Stomach (tissue), 9 donors: Measurements from ENCODE around the gene ACOX2. TPM values are rescaled to one million over a fixed set of nuclear protein-coding genes. Genes with fewer than 3 reads are reported as not detected.

Experiments
- DNase-seq, 2 donors: peaks; one replicate each; pipeline versions ENCODE4 v3.0.0 to v3.0.0-alpha.2; 2013 to 2019
- H3K27ac ChIP-seq, 5 donors: fragments of 200-600 bp in 4 of 5; sonication (generic) in 4 of 5; one replicate each; pipeline ENCODE4 v1.5.1; 2013 to 2019; ENCODE audit warnings: mild to moderate bottlenecking in 1 of 5, moderate library complexity in 1 of 5
- H3K27me3 ChIP-seq, 3 donors: fragments of 200-600 bp; sonication (generic); one replicate each; pipeline ENCODE4 v1.5.1; 2017 to 2019; ENCODE audit warnings: mixed run types in 1 of 3
- H3K36me3 ChIP-seq, 4 donors: fragments of 200-600 bp; sonication (generic); 1 replicate in 3 of 4; 2 replicates in 1 of 4; pipeline ENCODE4 v1.5.1; 2016 to 2019
- H3K4me1 ChIP-seq, 4 donors: fragments of 200-600 bp; sonication (generic); one replicate each; pipeline ENCODE4 v1.5.1; 2016 to 2019
- H3K4me3 ChIP-seq, 4 donors: fragments of 200-600 bp; sonication (generic) in 3 of 4; one replicate each; pipeline ENCODE4 v1.5.1; 2016 to 2019; ENCODE audit warnings: mild to moderate bottlenecking in 1 of 4
- H3K9me3 ChIP-seq, 4 donors: fragments of 200-600 bp; sonication (generic); one replicate each; pipeline ENCODE4 v1.5.1; 2016 to 2019
- CTCF ChIP-seq, 7 experiments: fragments of 450-650 bp in 4 of 7; fragments of 200-600 bp in 3 of 7; sonication (generic) in 3 of 7; IDR thresholded peaks; one replicate each; pipeline ENCODE4 v1.5.1; 2016 to 2019; ENCODE audit warnings: antibody characterized with exemption in 7 of 7, control low read depth in 2 of 7, mild to moderate bottlenecking in 1 of 7
- EP300 ChIP-seq: sonication (generic); formaldehyde crosslinking; IDR thresholded peaks from one replicate; pipeline ENCODE4 v1.6.1; 2017; ENCODE audit warnings: antibody characterized with exemption
- POLR2A ChIP-seq, 4 donors: fragments of 450-650 bp; IDR thresholded peaks; one replicate each; pipeline ENCODE4 v1.6.1; 2016; ENCODE audit warnings: antibody characterized with exemption in 4 of 4, control low read depth in 2 of 4, mild to moderate bottlenecking in 1 of 4, moderate library complexity in 1 of 4
- POLR2AphosphoS5 ChIP-seq, 3 donors: sonication (generic); formaldehyde crosslinking; IDR thresholded peaks; one replicate each; pipeline ENCODE4 v1.6.1; 2016; ENCODE audit warnings: antibody characterized with exemption in 3 of 3
- WGBS, 5 donors: extraction: QIAGEN DNeasy Blood & Tissue Kit in 3 of 5; methylation state at CpG; one replicate each; pipeline versions ENCODE4 v1.1.5 to v1.1.7; 2013 to 2018; 5-methylcytosine and 5-hydroxymethylcytosine counted together
- intact Hi-C: fragments of 100-400 bp; cut with DNase I; formaldehyde crosslinking; loops from one replicate; pipeline ENCODE4 v1.15.1; 2023; ENCODE audit warnings: low total_unique reads
- polyA plus RNA-seq, 3 donors: library from polyadenylated mRNA; stranded (reverse); fragments of 200-250 nt; gene quantifications; one replicate each; pipeline ENCODE4 v1.2.3, GENCODE V29; 2013
- total RNA-seq, 5 donors: library from RNA; depleted of rRNA; stranded (reverse); fragments of >200 nt; gene quantifications; one replicate each; pipeline versions ENCODE4 v1.1.0 to v1.2.3, GENCODE V29; 2014 to 2016
- donor health status: healthy with polysubstance abuse.
- donor health status: Bipolar disorder and iron deficiency.
- donor health status: healthy.

ACOX2 gene
- total and polyA plus RNA-seq, 8 donors: 1.6 to 22.2 (median 7.5) TPM; not detected in 1

GRCh38 chr3:58463942-58464271, 73.1 kb downstream of the ACOX2 start:
- no peak overlapping the region for H3K27ac ChIP-seq
- intact Hi-C loops: no loop called here

GRCh38 chr3:58463181-58463941, 73.6 kb downstream of the ACOX2 start:
- no peak for TF ChIP-seq POLR2A (IDR thresholded peaks at IDR 0.05)
- TF ChIP-seq POLR2AphosphoS5 (IDR thresholded peaks at IDR 0.05): peak in 1 of 3 donors; percentile 54
- no peak for TF ChIP-seq EP300
- peak in 5 of 7 experiments; percentile 59 to 77 (median 61) for TF ChIP-seq CTCF (IDR thresholded peaks at IDR 0.05)
- intact Hi-C loops: no loop called here
- DNase-seq: peak; percentile 73 to 81

More at GRCh38 chr3:58463942-58464271, 73.1 kb downstream of the ACOX2 start:
- H3K27me3 ChIP-seq: no peaks in the 10 kb centered on the region
- DNase-seq: no peak
- WGBS, 5 donors: 33 to 41% (median 34%) methylated on average over 5 of the region's 5 CpGs
- no peaks in the 10 kb centered on the region for H3K36me3 ChIP-seq
- H3K4me1 ChIP-seq: peaks cover 6 to 13% (median 10%) of the 10 kb centered on the region in 4 donors
- TF ChIP-seq POLR2A (IDR thresholded peaks at IDR 0.05): no peak
- no peak for TF ChIP-seq EP300
- TF ChIP-seq POLR2AphosphoS5 (IDR thresholded peaks at IDR 0.05): no peak
- no peak for TF ChIP-seq CTCF (IDR thresholded peaks at IDR 0.05)
- H3K9me3 ChIP-seq: no peaks in the 10 kb centered on the region
- H3K4me3 ChIP-seq: peak overlapping the region in 1 of 4 donors; percentile 31

GRCh38 chr3:58462829-58463180, 74.2 kb downstream of the ACOX2 start:
- no peak for DNase-seq
- Histone ChIP-seq H3K27ac (no peak overlapping the region), H3K27me3 (no peaks in the 10 kb centered on the region), H3K4me1 (peaks cover 6 to 13% (median 10%) of the 10 kb centered on the region in 4 donors), H3K4me3 (no peak overlapping the region), H3K36me3 (no peaks in the 10 kb centered on the region), H3K9me3 (no peaks in the 10 kb centered on the region)
- WGBS, 5 donors: 63 to 78% (median 70%) methylated on average over 4 of the region's 4 CpGs
- TF ChIP-seq CTCF (IDR thresholded peaks at IDR 0.05) (no peak), POLR2AphosphoS5 (IDR thresholded peaks at IDR 0.05) (no peak), POLR2A (IDR thresholded peaks at IDR 0.05) (no peak), EP300 (no peak)
- intact Hi-C loops: no loop called here

More at GRCh38 chr3:58463181-58463941, 73.6 kb downstream of the ACOX2 start:
- WGBS, 5 donors: 15 to 19% (median 17%) methylated on average over 18 of the region's 18 CpGs
- Histone ChIP-seq H3K9me3 (no peaks in the 10 kb centered on the region), H3K4me3 (peak overlapping the region; percentile 11 to 31 (median 14)), H3K4me1 (peaks cover 6 to 13% (median 10%) of the 10 kb centered on the region in 4 donors), H3K36me3 (no peaks in the 10 kb centered on the region), H3K27ac (no peak overlapping the region), H3K27me3 (no peaks in the 10 kb centered on the region)

- no peak for DNase-seq
- Histone ChIP-seq H3K27ac (no peak overlapping the region), H3K36me3 (no peaks in the 10 kb centered on the region), H3K4me3 (no peak overlapping the region), H3K4me1 (peaks cover 6 to 13% (median 10%) of the 10 kb centered on the region in 4 donors), H3K9me3 (peaks cover 9 to 23% (median 15%) of the 10 kb centered on the region in 4 donors), H3K27me3 (no peaks in the 10 kb centered on the region)
- intact Hi-C loops: no loop called here
- no peak for TF ChIP-seq POLR2A (IDR thresholded peaks at IDR 0.05)
- no peak for TF ChIP-seq POLR2AphosphoS5 (IDR thresholded peaks at IDR 0.05)
- no peak for TF ChIP-seq EP300
- TF ChIP-seq CTCF (IDR thresholded peaks at IDR 0.05): no peak
- WGBS, 5 donors: 77 to 88% (median 80%) methylated on average over 4 of the region's 4 CpGs
Measured at GRCh38 chr3:58459160-58459559, 77.8 kb downstream of the ACOX2 start.

Other genes starting within 250 kb of the ACOX2 start
- gene RPP14, start 230.9 kb downstream of the ACOX2 start, total RNA-seq: 10 to 100 TPM in 3 of 5 donors, 1 to 10 TPM in 2; 4.1 to 23.5 (median 11.6) TPM
- 10 to 100 TPM in 1 of 3 donors, 1 to 10 TPM in 2; 7.4 to 10.1 (median 9.7) TPM for gene RPP14, start 230.9 kb downstream of the ACOX2 start, polyA plus RNA-seq
- 10 to 100 TPM in 2 of 5 donors, 1 to 10 TPM in 1, not detected in 2; 7.0 to 57.6 (median 28.1) TPM for gene HTD2, start 230.7 kb downstream of the ACOX2 start, total RNA-seq
- 1 to 10 TPM; 3.1 to 7.0 (median 6.0) TPM for gene HTD2, start 230.7 kb downstream of the ACOX2 start, polyA plus RNA-seq
- gene PXK, start 204.3 kb downstream of the ACOX2 start, total RNA-seq: 10 to 100 TPM; 16.7 to 54.0 (median 38.8) TPM
- 10 to 100 TPM in 2 of 3 donors, 1 to 10 TPM in 1; 8.3 to 26.1 (median 14.5) TPM for gene PXK, start 204.3 kb downstream of the ACOX2 start, polyA plus RNA-seq
- gene PDHB, start 103.4 kb downstream of the ACOX2 start, total RNA-seq: 100 to 1,000 TPM in 3 of 5 donors, 10 to 100 TPM in 2; 24.5 to 246 (median 109) TPM
- gene PDHB, start 103.4 kb downstream of the ACOX2 start, polyA plus RNA-seq: 10 to 100 TPM; 70.6 to 88.7 (median 81.3) TPM
- gene KCTD6, start 45.1 kb downstream of the ACOX2 start, total RNA-seq: 10 to 100 TPM in 2 of 5 donors, 1 to 10 TPM in 1, not detected in 2; 5.4 to 16.7 (median 12.3) TPM
- 10 to 100 TPM in 2 of 3 donors, 1 to 10 TPM in 1; 5.9 to 12.2 (median 10.4) TPM for gene KCTD6, start 45.1 kb downstream of the ACOX2 start, polyA plus RNA-seq
- gene FAM107A, start 40.2 kb upstream of the ACOX2 start, total RNA-seq: 10 to 100 TPM in 4 of 5 donors, 1 to 10 TPM in 1; 4.7 to 35.2 (median 16.2) TPM
- gene FAM107A, start 40.2 kb upstream of the ACOX2 start, polyA plus RNA-seq: 10 to 100 TPM; 22.4 to 55.4 (median 35.6) TPM
- 100 to 1,000 TPM in 2 of 5 donors, 10 to 100 TPM in 1, 1 to 10 TPM in 2; 7.6 to 581 (median 25.3) TPM for gene FAM3D, start 129.6 kb upstream of the ACOX2 start, total RNA-seq
- gene FAM3D, start 129.6 kb upstream of the ACOX2 start, polyA plus RNA-seq: 100 to 1,000 TPM in 1 of 3 donors, 10 to 100 TPM in 2; 11.9 to 200 (median 52.8) TPM